NCI-H82 treated with DMSO at 0.1 percent for 48 hours (cell line): ENCODE measurements around the gene HIPK3.

ENCODE experiments used
- DNase-seq: peaks from one replicate; lab custom pipeline; 2025; ENCODE audit not compliant: unreplicated experiment; lab: John Stamatoyannopoulos, UW

HIPK3 gene

DNA sequence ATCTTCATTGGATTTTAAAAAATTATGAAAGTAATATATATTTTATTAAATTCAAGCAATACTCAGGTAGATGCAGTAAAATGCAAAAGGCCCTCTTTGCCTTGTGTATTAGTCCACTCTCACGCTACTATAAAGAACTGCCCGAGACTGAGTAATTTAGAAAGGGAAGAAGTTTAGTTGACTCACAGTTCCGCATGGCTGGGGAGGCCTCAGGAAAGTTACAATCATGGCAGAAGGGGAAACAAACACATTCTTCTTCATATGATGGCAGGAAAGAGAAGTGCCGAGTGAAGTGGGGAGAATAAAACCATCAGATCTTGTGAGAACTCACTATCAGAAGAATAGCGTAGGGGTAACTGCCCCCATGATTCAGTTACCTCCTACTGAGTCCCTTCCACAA, 130.8 kb downstream of the HIPK3 start:
- DNase-seq: no peak

GRCh38 chr11:33388793-33389525, 131.8 kb downstream of the HIPK3 start:
- DNase-seq: no peak

GRCh38 chr11:33389635-33390034, 132.5 kb downstream of the HIPK3 start:
- no peak for DNase-seq

DNA sequence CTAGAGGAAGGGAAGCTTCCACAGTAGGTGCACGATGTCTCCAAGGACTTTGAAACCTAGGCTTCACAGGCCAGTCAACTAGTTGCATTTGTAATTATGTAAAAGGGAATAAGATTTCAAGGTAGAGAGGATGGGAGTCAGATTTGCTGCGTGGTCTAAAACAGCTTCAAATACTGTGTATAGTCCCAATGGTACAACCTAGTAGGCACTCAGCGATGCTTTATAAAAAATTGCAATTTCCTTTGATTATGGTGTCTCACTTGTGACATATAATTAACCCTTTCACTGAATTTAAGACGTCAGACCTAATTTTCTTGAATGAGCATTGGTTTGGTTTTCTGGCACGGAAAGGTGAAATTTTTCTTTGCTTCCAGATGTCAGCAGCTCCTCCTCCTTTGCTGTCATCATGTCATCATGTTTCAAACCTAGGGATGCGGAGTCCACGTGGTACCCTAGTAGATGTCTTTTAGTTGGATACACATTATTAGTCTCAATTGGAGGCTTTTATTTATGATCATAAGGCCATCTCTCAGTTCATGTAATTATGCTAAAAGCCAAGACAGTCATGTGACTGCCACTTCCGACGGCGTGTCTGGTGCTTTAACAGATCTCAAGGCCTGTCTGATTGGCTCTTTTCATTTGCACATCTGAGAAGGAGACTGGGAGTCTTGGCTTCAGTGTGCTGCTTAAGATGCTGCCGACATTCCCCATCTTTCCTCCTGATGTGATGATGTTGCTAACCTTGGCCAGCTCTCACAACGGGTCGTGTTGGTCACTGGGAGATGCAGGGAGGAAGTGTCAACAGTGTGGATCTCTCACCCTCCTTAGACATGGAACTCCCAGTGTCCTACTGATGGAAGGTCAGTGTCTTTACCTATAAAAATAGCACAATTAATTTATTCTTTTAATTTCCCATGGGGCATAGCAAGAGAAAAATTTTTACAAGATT, 134.0 kb downstream of the HIPK3 start:
- DNase-seq: no peak

GRCh38 chr11:33391893-33392251, 134.7 kb downstream of the HIPK3 start:
- DNase-seq: no peak

GRCh38 chr11:33394431-33395109, 137.4 kb downstream of the HIPK3 start:
- DNase-seq: no peak

GRCh38 chr11:33396361-33396760, 139.2 kb downstream of the HIPK3 start:
- no peak for DNase-seq

DNA sequence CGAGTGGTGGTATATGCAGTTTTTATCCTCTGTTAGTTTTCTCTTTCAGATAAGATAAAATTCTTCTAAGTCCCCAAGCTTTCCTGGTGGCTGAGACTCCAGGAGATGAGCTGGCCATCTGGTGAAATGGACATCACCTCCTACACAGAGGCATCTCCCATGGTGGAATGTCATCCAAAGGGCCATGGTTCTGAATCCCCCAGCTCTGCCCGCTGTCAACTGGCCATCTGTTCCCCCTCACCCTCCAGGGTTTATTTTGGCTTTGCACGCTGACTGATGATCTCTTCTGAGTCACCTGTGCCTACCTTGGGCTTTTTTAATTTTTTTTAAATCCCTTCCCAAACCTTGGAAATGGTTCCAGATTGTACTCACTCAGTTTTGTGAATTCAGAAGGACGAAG, 142.2 kb downstream of the HIPK3 start:
- DNase-seq: no peak

DNA sequence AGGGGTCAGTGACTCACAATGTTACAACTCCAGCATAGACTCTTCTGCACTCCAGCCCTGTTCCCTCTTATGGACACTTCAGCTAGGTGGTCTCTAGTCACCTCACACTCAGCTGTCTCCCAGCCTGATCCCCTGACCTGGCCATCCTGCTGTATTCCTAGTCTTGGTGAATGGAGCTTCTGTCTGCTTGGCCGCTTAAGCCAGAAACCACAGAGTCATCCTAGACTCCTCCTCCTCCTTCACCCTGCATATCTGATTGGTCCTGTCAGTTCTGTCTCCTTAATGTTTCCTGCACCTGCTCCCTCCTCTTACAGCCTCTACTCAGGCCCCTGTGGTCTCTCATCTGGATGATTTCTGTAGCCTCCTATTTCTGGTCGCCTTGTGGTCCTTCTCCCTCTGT, 144.9 kb downstream of the HIPK3 start:
- DNase-seq: peak; percentile 11

DNA sequence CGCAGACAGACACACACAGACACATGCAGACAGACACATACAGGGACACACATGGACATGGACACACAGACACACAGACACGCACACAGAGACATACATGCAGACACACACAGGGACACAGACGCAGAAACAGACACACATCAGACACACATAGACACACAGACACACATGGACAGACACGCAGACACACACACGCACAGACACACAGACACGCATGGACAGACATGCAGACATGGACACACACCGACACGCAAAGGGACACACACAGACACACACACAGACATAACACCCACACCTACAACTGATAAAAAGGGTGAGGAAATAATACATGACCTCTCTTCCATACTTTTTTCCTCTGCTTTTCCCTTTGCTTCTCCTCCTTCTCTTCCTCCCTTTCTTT, 146.2 kb downstream of the HIPK3 start:
- DNase-seq: no peak

GRCh38 chr11:33405834-33406602, 148.8 kb downstream of the HIPK3 start:
- DNase-seq: peak; percentile 89
